ENCODE data around the gene PRM1.

GRCh38 chr16:11276143-11276895, 4.8 kb downstream of the PRM1 start, which contains the start of gene PRM2:
- TF ChIP-seq, protein P1, sequence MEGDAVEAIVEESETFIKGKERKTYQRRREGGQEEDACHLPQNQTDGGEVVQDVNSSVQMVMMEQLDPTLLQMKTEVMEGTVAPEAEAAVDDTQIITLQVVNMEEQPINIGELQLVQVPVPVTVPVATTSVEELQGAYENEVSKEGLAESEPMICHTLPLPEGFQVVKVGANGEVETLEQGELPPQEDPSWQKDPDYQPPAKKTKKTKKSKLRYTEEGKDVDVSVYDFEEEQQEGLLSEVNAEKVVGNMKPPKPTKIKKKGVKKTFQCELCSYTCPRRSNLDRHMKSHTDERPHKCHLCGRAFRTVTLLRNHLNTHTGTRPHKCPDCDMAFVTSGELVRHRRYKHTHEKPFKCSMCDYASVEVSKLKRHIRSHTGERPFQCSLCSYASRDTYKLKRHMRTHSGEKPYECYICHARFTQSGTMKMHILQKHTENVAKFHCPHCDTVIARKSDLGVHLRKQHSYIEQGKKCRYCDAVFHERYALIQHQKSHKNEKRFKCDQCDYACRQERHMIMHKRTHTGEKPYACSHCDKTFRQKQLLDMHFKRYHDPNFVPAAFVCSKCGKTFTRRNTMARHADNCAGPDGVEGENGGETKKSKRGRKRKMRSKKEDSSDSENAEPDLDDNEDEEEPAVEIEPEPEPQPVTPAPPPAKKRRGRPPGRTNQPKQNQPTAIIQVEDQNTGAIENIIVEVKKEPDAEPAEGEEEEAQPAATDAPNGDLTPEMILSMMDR (IDR thresholded peaks at IDR 0.05; ENCODE audit: insufficient read depth, low read depth, low read length) = no peak
- no peak for TF ChIP-seq EZH2 (IDR thresholded peaks at IDR 0.05; ENCODE audit: insufficient read depth, low read length)

Measured in astrocyte (in vitro differentiated cells and primary cell).